ENCODE data around the gene SH3RF1.
A peak's percentile ranks its signal among the peaks of the same experiment; 100 is the strongest.

SH3RF1 gene

GRCh38 chr4:169158046-169158445 lies 112.7 kb downstream of the SH3RF1 start:
- no peak for DNase-seq

- DNase-seq = no peak
Measured at GRCh38 chr4:169156392-169156791, 114.4 kb downstream of the SH3RF1 start.

DNA sequence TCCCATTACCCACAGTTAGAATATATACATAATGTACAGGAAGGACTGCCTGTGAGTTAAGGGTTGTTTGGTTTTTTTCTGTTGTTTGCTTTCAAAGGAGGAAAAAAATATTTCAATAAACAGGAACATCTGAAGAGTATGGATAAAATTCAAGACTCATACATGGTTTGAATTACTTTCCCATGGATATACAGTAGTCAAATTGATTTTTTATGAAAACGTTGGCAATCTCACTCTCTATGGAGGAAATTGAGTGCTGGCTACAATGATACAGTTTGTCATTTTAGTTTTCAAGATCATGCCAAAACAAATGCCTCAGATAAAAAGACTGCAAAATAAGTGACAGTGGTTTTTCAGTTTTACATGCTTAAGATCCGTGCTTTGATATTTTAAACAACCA lies 116.6 kb downstream of the SH3RF1 start:
- DNase-seq = no peak

DNA sequence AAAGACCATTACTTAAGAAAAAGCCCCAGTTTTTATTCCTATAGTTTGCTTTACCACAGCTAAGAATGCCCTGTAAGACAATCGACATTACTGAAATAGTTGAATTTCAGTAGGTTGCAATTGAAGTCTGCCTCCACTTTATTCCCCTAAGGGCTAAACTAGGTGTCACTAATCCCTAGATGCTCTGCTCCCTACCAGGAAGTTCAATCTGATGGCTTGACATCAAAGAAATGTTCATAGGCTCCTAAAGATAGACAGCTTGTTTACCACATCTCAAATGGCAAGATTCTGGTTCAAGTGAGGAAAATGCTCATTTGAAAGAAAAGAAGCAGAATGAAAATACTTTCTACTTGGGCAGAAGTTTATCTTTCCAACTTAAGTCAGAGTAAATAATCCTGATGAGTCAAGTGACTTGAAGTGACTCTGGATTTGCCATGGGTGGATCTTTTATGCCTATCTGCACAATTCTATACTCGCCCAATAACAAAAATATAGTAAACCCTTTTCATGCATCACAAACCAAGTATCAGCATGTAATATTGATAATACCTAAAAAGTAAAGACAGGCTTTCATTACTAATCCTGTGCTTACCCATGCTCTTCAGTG lies 117.2 kb downstream of the SH3RF1 start:
- DNase-seq = no peak

GRCh38 chr4:169152899-169153298 lies 117.9 kb downstream of the SH3RF1 start:
- DNase-seq = peak; percentile 7

DNA sequence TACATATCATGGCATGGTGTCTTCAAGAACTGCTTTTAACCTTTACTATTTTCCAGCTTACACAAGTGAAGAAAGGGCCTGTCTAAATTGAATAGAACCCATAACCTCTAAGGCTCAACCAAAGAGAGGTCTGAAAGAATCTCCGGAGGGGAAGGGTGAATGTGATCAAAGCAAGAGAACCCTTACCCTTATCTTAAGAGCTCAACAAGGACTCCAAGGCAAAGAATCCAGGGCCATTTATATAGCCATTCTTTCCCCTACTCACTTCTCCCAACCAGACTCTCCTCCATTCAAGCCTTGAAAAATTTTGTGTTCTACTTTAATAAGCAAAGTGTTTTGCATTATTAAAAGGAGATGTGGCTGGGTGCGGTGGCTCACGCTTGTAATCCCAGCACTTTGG lies 118.7 kb downstream of the SH3RF1 start:
- no peak for DNase-seq

GRCh38 chr4:169151671-169152070 lies 119.1 kb downstream of the SH3RF1 start:
- no peak for DNase-seq

- DNase-seq = no peak
Measured at GRCh38 chr4:169150806-169151205, 120.0 kb downstream of the SH3RF1 start.

DNA sequence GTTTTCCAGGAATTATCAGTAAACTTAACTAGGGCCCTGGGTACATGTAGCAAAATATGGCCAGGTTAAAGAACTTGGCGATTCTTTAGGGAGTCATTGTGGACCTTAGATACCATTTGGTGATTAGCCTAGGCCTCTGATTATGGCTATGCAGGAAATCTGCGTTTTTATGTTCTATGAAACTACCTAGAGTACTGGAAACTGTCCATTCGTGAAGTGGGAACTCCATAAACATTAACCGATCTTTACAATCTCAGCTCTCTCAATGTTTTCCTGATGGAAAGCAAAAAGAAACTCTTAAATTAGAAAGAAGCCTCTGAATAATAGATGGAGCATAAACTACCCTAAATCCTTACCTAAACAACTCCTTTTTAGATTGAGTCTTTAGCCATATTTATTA lies 121.9 kb downstream of the SH3RF1 start:
- DNase-seq = no peak

GRCh38 chr4:169147191-169147590 lies 123.6 kb downstream of the SH3RF1 start:
- DNase-seq = no peak

GRCh38 chr4:169144061-169144600 lies 126.6 kb downstream of the SH3RF1 start:
- no peak for DNase-seq

DNA sequence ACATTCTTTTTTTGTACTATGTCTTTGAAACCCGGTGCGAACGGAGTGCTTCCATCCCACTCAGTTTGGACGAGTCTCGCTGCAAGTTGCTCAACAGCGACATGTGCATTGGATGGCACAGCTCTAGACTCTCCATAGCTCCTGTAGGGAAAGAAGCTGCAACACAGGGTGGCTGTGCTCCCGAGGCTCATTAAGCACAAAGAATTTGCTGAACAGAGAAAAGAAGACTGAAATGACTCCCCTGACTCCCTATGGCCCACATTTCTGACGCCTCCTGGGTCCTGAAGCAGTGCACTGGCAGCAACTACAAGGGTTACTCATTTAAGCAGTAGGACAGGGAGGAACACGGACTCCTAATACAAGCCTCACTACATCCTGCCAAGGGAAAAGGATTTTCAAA lies 127.4 kb downstream of the SH3RF1 start:
- no peak for DNase-seq

GRCh38 chr4:169142906-169143305 lies 127.8 kb downstream of the SH3RF1 start:
- DNase-seq = no peak

GRCh38 chr4:169142391-169142790 lies 128.4 kb downstream of the SH3RF1 start:
- DNase-seq = no peak

GRCh38 chr4:169139021-169139420 lies 131.7 kb downstream of the SH3RF1 start:
- no peak for DNase-seq

DNA sequence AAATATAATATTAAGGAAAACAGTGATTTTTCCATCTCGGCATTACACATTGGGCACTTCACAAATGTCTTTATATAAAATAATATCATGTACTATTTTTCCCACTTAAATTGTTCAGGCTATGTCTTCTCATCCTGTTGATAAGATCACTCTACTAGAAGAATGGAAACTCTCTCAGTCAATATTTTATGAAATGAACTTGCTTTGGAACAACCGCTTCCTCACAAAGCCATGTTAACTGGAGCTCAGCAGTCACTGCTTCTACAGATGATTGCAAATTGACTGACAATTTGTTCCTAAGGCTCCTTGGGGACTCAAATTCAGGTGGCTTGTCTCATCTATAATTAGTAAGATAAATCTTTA lies 133.2 kb downstream of the SH3RF1 start:
- no peak for DNase-seq

- no peak for DNase-seq
Measured at GRCh38 chr4:169136796-169137557, 133.8 kb downstream of the SH3RF1 start.

- no peak for DNase-seq
Measured at GRCh38 chr4:169136330-169136729, 134.4 kb downstream of the SH3RF1 start.

GRCh38 chr4:169135776-169136175 lies 135.0 kb downstream of the SH3RF1 start:
- DNase-seq = no peak

DNA sequence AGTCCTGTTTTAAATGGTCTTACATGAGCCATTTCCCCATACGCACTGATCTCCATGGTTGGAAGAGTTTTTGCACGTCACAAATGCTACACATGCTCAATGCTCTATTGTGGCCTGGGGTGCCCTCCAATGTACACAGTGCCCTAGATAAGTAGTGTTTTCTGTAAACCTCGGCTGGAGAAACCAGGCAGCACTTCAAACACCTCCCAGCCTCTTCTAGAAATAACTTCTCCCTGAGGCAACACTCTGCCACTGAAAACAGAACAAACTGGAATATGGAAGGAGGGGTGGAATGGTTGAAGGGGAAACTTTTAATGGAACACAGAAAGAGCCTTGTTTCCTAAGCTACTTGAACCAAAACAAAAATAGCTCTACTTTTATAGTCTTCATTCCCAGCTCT lies 136.8 kb downstream of the SH3RF1 start:
- DNase-seq = no peak

DNA sequence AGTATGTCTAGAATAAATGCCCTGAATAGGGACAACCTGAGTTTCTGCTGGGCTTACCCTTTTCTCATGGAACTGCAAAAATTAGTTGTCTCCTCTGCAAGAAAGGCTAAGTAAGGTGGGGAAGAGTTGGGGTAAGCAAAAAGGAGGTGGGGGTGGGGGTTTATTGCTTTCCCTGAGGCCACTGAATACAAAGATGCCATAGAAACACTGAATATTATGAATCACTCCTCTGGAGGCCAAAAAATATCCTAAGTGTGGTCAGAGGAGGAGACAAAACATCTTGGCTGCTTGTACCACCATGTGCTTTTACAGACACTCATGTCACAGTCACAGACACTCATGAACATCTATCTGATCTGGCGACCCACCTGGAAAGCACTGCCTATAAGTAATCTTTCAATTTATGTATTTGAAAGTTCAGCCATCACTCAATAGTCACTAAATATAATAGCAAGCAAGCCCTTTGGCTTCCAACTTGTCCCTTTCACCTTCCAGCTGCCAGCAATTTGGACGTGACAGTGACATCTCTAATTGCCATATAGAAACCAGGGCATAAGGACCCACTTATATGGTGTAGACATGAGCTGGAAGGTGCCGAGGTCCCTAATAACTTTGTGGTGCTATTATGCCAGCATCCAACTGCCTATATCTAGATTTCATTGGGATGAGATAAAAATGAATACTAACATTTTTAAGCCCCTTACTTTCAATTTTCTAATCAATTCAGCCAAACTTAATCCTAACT lies 138.0 kb downstream of the SH3RF1 start:
- DNase-seq = no peak

DNA sequence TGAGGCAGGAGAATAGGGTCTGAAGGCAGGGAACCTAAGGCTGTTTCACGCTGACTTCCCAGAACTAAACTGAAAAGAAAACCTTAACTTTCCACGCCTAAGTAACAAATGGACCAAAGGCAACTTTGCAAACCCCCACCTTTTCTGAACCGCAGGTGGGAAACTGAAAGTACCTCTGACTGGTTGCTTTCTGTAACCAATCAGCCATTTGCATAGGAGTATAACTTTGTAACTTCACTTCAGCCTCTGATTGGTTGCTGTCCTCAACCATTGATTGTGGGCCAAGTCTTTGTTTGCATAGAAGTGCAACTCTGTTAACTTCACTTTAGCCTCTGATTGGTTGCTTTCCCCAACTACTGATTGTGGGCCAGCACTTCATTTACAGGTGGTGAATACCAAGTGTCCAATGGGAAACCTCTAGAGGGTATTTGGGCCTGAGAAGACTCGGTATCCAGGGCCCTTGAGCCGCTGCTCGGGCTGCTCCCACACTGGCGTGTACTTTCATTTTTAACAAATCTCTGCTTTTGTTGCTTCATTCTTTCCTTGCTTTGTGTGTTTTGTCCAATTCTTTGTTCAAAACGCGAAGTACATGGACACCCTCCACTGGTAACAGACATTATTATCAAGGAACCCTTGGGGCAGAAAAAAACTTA lies 139.1 kb downstream of the SH3RF1 start:
- DNase-seq = no peak

DNA sequence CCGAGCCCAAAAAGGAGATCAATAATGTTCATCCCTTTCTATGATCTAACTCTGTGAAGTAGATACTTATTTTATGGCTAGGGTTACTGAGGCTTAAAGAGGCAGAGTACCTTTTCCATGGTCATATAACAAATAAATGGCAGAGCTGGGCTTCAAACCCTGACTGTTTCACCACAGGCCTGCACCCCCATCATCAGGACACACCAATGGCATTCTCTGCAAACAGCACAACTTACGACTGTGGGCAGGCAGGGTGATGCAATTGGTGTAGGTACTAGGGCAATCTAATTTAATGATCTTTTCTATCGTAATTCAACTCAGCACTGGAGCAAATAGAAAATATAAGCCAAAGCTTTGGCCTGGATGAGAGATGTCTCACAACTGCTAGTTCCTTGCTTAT lies 141.9 kb downstream of the SH3RF1 start:
- no peak for DNase-seq
